AG04450 (cell line): ENCODE measurements around the gene KIF3A. TPM values are rescaled to one million over a fixed set of nuclear protein-coding genes. Genes with fewer than 3 reads are reported as not detected.

Source experiments
- CTCF ChIA-PET: fragments of 300-600, 350-600 bp; formaldehyde crosslinking; extraction: SDS; loops from one replicate; lab custom pipeline; 2022; ENCODE audit warnings: antibody characterized with exemption, inconsistent platforms; lab: Charles Lee
- POLR2A ChIA-PET: fragments of 350-600 bp; formaldehyde crosslinking; extraction: SDS; loops from one replicate; lab custom pipeline; 2021; ENCODE audit warnings: antibody characterized with exemption, inconsistent platforms; lab: Yijun Ruan, JAX
- DNase-seq: peaks from one replicate; pipeline ENCODE4 v3.0.0-alpha.2; 2011; ENCODE audit warnings: low read depth, low spot score
- H3K27ac ChIP-seq: one replicate; pipeline ENCODE4 v1.5.1; 2012; ENCODE audit warnings: low read depth, low read length, control low read depth
- H3K27me3 ChIP-seq: one replicate; pipeline ENCODE4 v1.6.0; 2012; ENCODE audit warnings: low read length; ENCODE audit not compliant: control insufficient read depth, insufficient read depth
- H3K4me3 ChIP-seq: 2 replicates; pipeline ENCODE4 v1.5.1; 2011; ENCODE audit warnings: mild to moderate bottlenecking, low read depth, low read length, control low read depth
- H3K9me3 ChIP-seq: 2 replicates; pipeline ENCODE4 v1.5.1; 2012; ENCODE audit warnings: low read length; ENCODE audit not compliant: control insufficient read depth, insufficient read depth
- polyA plus RNA-seq: library from polyadenylated mRNA; depleted of rRNA; stranded (reverse); fragments of >200 nt; gene quantifications from 2 replicates; pipeline ENCODE4 v1.2.3, GENCODE V29; 2011
- TF ChIP-seq, protein P1 (sequence below): IDR thresholded peaks from 2 replicates; pipeline ENCODE4 v1.5.1; 2011; ENCODE audit warnings: low read depth, low read length, control low read depth, inconsistent platforms

KIF3A gene
- polyA plus RNA-seq, 1 experiment = 8.9 TPM

DNA sequence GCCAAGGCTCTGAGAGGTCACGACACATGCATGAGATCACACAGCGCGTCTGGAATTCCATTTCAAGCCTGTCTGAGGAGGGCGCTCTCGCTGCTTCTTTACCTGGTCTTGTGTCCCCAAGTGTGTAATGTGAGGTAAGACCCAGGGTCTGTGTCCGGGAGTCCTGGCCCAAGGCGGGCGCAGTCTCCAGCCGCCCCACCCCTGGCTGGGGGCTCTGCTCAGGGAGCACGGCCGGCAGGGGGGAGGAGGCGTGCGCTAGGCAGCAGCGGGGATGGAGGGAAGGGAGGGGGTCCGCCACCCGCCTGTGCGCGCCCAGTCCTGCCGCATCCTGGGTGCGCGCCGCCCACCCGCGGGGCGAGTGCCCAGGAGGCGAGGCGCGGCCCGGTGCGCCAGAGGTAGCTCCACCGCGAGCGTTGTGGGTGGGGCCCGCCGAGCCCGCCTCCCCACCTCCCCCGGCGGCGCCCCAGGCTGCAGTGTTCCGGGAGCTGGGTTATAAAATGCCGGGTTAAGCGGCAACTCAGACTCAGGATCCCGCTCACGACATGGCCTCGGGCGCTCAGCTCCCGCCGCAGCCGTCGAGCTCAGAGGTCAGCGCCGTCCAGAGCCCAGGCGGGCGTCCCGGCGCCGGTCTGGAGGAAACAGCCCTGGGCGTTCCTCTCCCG is 9.7 kb upstream of the KIF3A start, which contains the start of gene CCNI2:
Gene CCNI2, plus strand, starts transcription at position 473 of the 662 bp plus-strand sequence. Its CDS starts 70 bp downstream, at position 543.
- Histone ChIP-seq H3K9me3 (peaks cover 4% of the 10 kb centered on the region; the same call in 1 of the 2 replicates), H3K27ac (no peak within 1 kb of the TSS), H3K27me3 (peaks cover 46% of the 10 kb centered on the region), H3K4me3 (peak within 1 kb of the TSS; percentile 35)
- no peak for DNase-seq
- TF ChIP-seq, protein P1, sequence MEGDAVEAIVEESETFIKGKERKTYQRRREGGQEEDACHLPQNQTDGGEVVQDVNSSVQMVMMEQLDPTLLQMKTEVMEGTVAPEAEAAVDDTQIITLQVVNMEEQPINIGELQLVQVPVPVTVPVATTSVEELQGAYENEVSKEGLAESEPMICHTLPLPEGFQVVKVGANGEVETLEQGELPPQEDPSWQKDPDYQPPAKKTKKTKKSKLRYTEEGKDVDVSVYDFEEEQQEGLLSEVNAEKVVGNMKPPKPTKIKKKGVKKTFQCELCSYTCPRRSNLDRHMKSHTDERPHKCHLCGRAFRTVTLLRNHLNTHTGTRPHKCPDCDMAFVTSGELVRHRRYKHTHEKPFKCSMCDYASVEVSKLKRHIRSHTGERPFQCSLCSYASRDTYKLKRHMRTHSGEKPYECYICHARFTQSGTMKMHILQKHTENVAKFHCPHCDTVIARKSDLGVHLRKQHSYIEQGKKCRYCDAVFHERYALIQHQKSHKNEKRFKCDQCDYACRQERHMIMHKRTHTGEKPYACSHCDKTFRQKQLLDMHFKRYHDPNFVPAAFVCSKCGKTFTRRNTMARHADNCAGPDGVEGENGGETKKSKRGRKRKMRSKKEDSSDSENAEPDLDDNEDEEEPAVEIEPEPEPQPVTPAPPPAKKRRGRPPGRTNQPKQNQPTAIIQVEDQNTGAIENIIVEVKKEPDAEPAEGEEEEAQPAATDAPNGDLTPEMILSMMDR = peak; percentile 24; the same call in 1 of the 2 replicates
- ChIA-PET CTCF (interaction anchor here (1.5 to 2.6 kb wide), 2 partner anchors 10 to 73 kb away, joined by 3 to 14 read pairs; no protein-coding TSS in a partner anchor), POLR2A (interaction anchor here (0.6 kb wide), 1 partner anchor 216 kb away, joined by 3 read pairs; the partner anchor contains the start of gene AFF4)

DNA sequence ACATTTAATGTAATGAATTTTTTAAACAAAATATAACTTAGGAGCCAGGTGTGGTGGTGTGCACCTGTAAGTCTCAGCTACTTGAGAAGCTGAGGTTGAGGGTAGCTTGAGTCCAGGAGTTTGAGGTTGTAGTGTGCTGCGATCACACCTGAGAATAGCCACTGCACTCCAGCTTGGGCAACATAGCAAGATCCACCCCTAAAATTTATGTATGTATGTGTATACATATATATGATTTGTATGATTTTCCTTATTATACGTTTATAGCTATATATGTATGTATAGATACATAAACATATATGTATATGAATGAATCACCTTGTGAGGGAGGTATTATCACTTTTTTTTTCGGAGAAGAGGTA is 9.2 kb upstream of the KIF3A start:
- DNase-seq = no peak
- Histone ChIP-seq H3K27me3 (peaks cover 46% of the 10 kb centered on the region), H3K27ac (no peak overlapping the region), H3K4me3 (no peak overlapping the region), H3K9me3 (peaks cover 4% of the 10 kb centered on the region; the same call in 1 of the 2 replicates)
- TF ChIP-seq, protein P1 = no peak
- POLR2A ChIA-PET = interaction anchor here (0.6 kb wide), 1 partner anchor 217 kb away, joined by 3 read pairs; the partner anchor contains the start of gene AFF4
- CTCF ChIA-PET = interaction anchor here (0.9 to 2.6 kb wide), 4 partner anchors 8 to 220 kb away, joined by 3 to 14 read pairs (median 3); no protein-coding TSS in a partner anchor

DNA sequence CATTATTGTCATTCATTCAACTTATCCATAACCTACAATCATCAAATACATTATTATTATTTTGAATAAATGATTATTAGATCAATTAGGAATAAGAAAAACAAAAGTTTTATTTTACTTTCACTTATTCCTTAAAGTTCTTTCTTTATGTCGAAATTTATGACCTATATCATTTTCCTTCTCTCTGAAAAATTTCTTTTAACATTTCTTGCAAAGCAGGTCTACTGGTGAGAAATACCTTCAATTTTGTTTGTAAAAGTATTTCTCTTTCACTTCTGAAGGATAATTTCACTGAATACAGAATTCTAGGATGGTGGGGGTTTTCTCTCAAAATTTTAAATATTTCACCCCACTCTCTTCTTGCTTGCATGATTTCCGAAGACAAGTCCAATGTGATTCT is 7.3 kb upstream of the KIF3A start:
- TF ChIP-seq, protein P1 = no peak
- CTCF ChIA-PET = interaction anchor here (0.6 kb wide), 1 partner anchor 9 kb away, joined by 3 read pairs; no protein-coding TSS in a partner anchor
- POLR2A ChIA-PET = no interaction called here
- Histone ChIP-seq H3K27me3 (peaks cover 39% of the 10 kb centered on the region), H3K4me3 (no peak overlapping the region), H3K27ac (no peak overlapping the region), H3K9me3 (peaks cover 4% of the 10 kb centered on the region; the same call in 1 of the 2 replicates)
- DNase-seq = no peak

DNA sequence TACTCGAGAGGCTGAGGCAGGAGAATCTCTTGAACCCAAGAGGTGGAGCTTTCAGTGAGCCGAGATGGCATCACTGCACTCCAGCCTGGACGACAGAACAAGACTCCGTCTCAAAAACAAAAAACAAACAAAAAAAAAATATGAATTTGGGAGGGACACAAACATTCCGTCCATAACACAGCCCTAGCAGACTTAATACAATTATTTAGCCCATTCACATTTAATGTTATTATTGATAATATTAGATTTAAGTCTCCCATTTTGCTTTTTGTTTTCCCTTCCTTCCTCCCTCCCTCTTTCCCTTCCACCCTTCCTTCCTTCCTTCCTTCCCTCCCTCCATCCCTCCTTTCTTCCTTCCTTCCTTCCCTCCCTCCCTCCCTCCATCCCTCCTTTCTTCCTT is 5.3 kb upstream of the KIF3A start:
- CTCF ChIA-PET = no interaction called here
- no peak overlapping the region for H3K4me3 ChIP-seq
- H3K27me3 ChIP-seq = peaks cover 25% of the 10 kb centered on the region
- no peak overlapping the region for H3K27ac ChIP-seq
- TF ChIP-seq, protein P1 = no peak
- no peaks in the 10 kb centered on the region; the same call in 1 of the 2 replicates for H3K9me3 ChIP-seq
- POLR2A ChIA-PET = no interaction called here
- no peak for DNase-seq

DNA sequence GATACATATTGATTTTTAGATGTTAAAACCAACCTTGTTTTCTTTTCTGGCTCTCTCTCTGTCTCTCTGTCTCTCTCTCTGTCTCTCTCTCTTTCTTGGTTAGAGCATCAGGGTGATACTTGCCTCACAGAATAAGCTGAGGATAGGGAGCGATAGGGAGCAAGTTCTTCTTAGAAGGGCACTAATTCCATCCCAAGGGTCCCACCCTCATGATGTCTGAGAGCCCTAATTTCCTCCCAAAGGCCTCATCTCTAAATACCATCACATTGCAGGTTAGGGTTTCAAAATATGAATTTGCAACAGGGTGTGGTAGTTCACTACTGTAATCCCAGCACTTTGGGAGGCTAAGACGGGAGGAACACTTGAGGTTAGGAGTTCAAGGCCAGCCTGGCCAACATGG is 4.8 kb upstream of the KIF3A start:
- ChIA-PET POLR2A (no interaction called here), CTCF (no interaction called here)
- Histone ChIP-seq H3K4me3 (no peak overlapping the region), H3K9me3 (no peaks in the 10 kb centered on the region; the same call in 1 of the 2 replicates), H3K27ac (no peak overlapping the region), H3K27me3 (peaks cover 21% of the 10 kb centered on the region)
- TF ChIP-seq, protein P1 = no peak
- DNase-seq = no peak
